K562 (cell line): ENCODE data around the gene HOMEZ. TPM values are rescaled to one million over a fixed set of nuclear protein-coding genes. Genes with fewer than 3 reads are reported as not detected.
"Not testable (repeated sequence)": the region's sequence is repeated elsewhere in the genome, so short reads cannot be mapped to it uniquely, and the experiment has no call there.

Experiments used
- ATAC-seq: fragments of 200-7000 bp; cut with Tn5 transposase; 3 replicates; pipeline ENCODE4 v1.9.1; 2020; ENCODE audit warnings: moderate library complexity
- BruUV-seq: library from RNA; stranded (reverse); fragments of 400-500 nt; replicated peaks from 2 replicates; lab custom pipeline; 2021; lab: Mats Ljungman, UMichigan
- CTCF ChIA-PET: fragments of 300-600 bp; formaldehyde crosslinking; extraction: SDS; loops from one replicate; lab custom pipeline; 2021; ENCODE audit warnings: low intra/inter-chr PET ratio; lab: Yijun Ruan, JAX
- POLR2A ChIA-PET: fragments of 300-600, 350-650 bp; sonication (Branson Sonifier 250); formaldehyde crosslinking; extraction: SDS; loops from one replicate; lab custom pipeline; 2021; ENCODE audit warnings: antibody characterized with exemption, inconsistent platforms; lab: Yijun Ruan, JAX
- DNase-seq, 4 experiments: peaks; one replicate each; pipeline versions ENCODE4 v3.0.0 to v3.0.0-alpha.2; 2011 to 2018; ENCODE audit warnings: low spot score in 3 of 4, mixed read lengths in 3 of 4; ENCODE audit errors: extremely low read depth in 1 of 4
- FAIRE-seq: peaks from 2 replicates; lab custom pipeline; 2011; peaks lifted over from hg19 to GRCh38; lab: Jason Lieb, UNC
- H2AFZ ChIP-seq: 2 replicates; pipeline ENCODE4 v1.6.0; 2011; ENCODE audit warnings: low read depth, low read length, control low read depth, inconsistent platforms
- H3K27ac ChIP-seq: fragments of 200-600 bp; 3 replicates; pipeline ENCODE4 v1.8.0; 2011; ENCODE audit warnings: low read depth, mild to moderate bottlenecking, control low read depth, inconsistent platforms, low read length, moderate library complexity, mixed read lengths; ENCODE audit errors: extremely low read depth
- H3K27me3 ChIP-seq, 2 experiments: fragments of 300-600 bp in 1 of 2; 2 replicates in 1 of 2; 3 replicates in 1 of 2; pipeline versions ENCODE4 v1.6.0 to v1.8.0; 2011; ENCODE audit warnings: inconsistent platforms in 2 of 2, low read length in 2 of 2, mild to moderate bottlenecking in 1 of 2, mixed read lengths in 1 of 2, moderate library complexity in 1 of 2; ENCODE audit not compliant: control insufficient read depth in 2 of 2, insufficient read depth in 2 of 2
- H3K36me3 ChIP-seq: fragments of 300-600 bp; 3 replicates; pipeline ENCODE4 v1.8.0; 2011; ENCODE audit warnings: mild to moderate bottlenecking, low read length, inconsistent platforms; ENCODE audit not compliant: control insufficient read depth, insufficient read depth
- H3K4me1 ChIP-seq, 2 experiments: fragments of 200-600 bp in 1 of 2; replicated peaks in 1 of 2; 2 replicates in 1 of 2; 3 replicates in 1 of 2; pipeline versions ENCODE4 v1.5.1 to v1.8.0; 2011; ENCODE audit warnings: inconsistent platforms in 2 of 2, low read length in 2 of 2, mild to moderate bottlenecking in 1 of 2, mixed read lengths in 1 of 2, moderate library complexity in 1 of 2; ENCODE audit not compliant: control insufficient read depth in 2 of 2, insufficient read depth in 2 of 2
- H3K4me2 ChIP-seq: 2 replicates; pipeline ENCODE4 v1.6.1; 2011; ENCODE audit warnings: low read length, control low read depth, inconsistent platforms, mixed read lengths; ENCODE audit not compliant: insufficient read depth
- H3K4me3 ChIP-seq: fragments of 200-600 bp; sonication (generic), shearing (Covaris generic); 2 replicates; pipeline ENCODE4 v1.5.1; 2016; ENCODE audit warnings: control low read depth, inconsistent platforms
- H3K79me2 ChIP-seq: fragments of 200-600 bp; 3 replicates; pipeline ENCODE4 v1.8.0; 2011; ENCODE audit warnings: low read length, inconsistent platforms; ENCODE audit not compliant: control insufficient read depth, insufficient read depth
- H3K9ac ChIP-seq, 2 experiments: 2 replicates each; pipeline versions ENCODE4 v1.6.0 to v1.6.1; 2011; ENCODE audit warnings: low read depth in 2 of 2, low read length in 2 of 2, control low read depth in 1 of 2, inconsistent platforms in 1 of 2, mild to moderate bottlenecking in 1 of 2, mixed read lengths in 1 of 2; ENCODE audit not compliant: insufficient read depth in 1 of 2
- H3K9me1 ChIP-seq: one replicate; pipeline ENCODE4 v1.6.0; 2011; ENCODE audit warnings: inconsistent platforms, mild to moderate bottlenecking, low read length, moderate library complexity; ENCODE audit not compliant: control insufficient read depth, insufficient read depth
- H3K9me3 ChIP-seq: replicated peaks from 2 replicates; pipeline ENCODE4 v1.5.1; 2011; ENCODE audit warnings: low read depth, low read length, inconsistent platforms; ENCODE audit not compliant: control insufficient read depth, insufficient read depth
- H4K20me1 ChIP-seq: replicated peaks from 2 replicates; pipeline ENCODE4 v1.6.1; 2011; ENCODE audit warnings: low read length, inconsistent platforms, mixed read lengths; ENCODE audit not compliant: control insufficient read depth, insufficient read depth
- ARID1B ChIP-seq: fragments of 450-650 bp; IDR thresholded peaks from 2 replicates; pipeline ENCODE4 v1.6.1; 2016; ENCODE audit warnings: antibody characterized with exemption, mild to moderate bottlenecking, inconsistent platforms
- ATF1 ChIP-seq, 2 experiments: fragments of 450-650 bp in 1 of 2; IDR thresholded peaks; 2 replicates each; pipeline ENCODE4 v1.6.1; 2016; ENCODE audit warnings: missing compliant biosample characterization in 1 of 2, missing genetic modification characterization in 1 of 2
- BCOR ChIP-seq: fragments of 450-650 bp; IDR thresholded peaks from 2 replicates; pipeline ENCODE4 v1.6.1; 2016
- CBFA2T2 ChIP-seq: fragments of 450-650 bp; conservative IDR thresholded peaks from 2 replicates; pipeline ENCODE4 v1.6.1; 2017; ENCODE audit warnings: mild to moderate bottlenecking
- CBFA2T3 ChIP-seq: fragments of 450-650 bp; IDR thresholded peaks from 2 replicates; pipeline ENCODE4 v1.6.1; 2017
- DACH1 ChIP-seq: fragments of 450-650 bp; IDR thresholded peaks from 2 replicates; pipeline ENCODE4 v1.6.1; 2018; ENCODE audit not compliant: partially characterized antibody
- DPF2 ChIP-seq: fragments of 450-650 bp; IDR thresholded peaks from 2 replicates; pipeline ENCODE4 v1.6.1; 2016
- EP300 ChIP-seq: IDR thresholded peaks from 2 replicates; pipeline ENCODE4 v1.6.1; 2012; ENCODE audit warnings: low read length, improper control_type of control experiment
- FOSL1 ChIP-seq: fragments of 200-800 bp; sonication (Bioruptor generic); conservative IDR thresholded peaks from 2 replicates; pipeline ENCODE4 v1.6.1; 2016; ENCODE audit warnings: missing genetic modification characterization, missing compliant biosample characterization
- FOXM1 ChIP-seq, 2 experiments: fragments of 450-650 bp in 1 of 2; sonication (generic) in 1 of 2; formaldehyde crosslinking in 1 of 2; IDR thresholded peaks; 2 replicates each; pipeline versions ENCODE4 v1.6.1 to v1.9.0; 2017 to 2022; ENCODE audit warnings: low read depth in 2 of 2, mild to moderate bottlenecking in 2 of 2, missing genetic modification reagents in 1 of 2, moderate library complexity in 1 of 2
- HDAC2 ChIP-seq: fragments of 450-650 bp; IDR thresholded peaks from 2 replicates; pipeline ENCODE4 v1.6.1; 2016; ENCODE audit warnings: mild to moderate bottlenecking
- MAFF ChIP-seq: IDR thresholded peaks from 2 replicates; pipeline ENCODE4 v1.6.1; 2012; ENCODE audit warnings: low read length, improper control_type of control experiment
- MAFK ChIP-seq: IDR thresholded peaks from 2 replicates; pipeline ENCODE4 v1.6.1; 2011; ENCODE audit warnings: low read length, improper control_type of control experiment
- NFE2 ChIP-seq: IDR thresholded peaks from 2 replicates; pipeline ENCODE4 v1.6.1; 2014; ENCODE audit warnings: antibody characterized with exemption, low read depth
- NFIC ChIP-seq: fragments of 450-650 bp; IDR thresholded peaks from 2 replicates; pipeline ENCODE4 v1.6.1; 2017; ENCODE audit warnings: mild to moderate bottlenecking, inconsistent platforms
- SMAD4 ChIP-seq: fragments of 250-450 bp; sonication (Bioruptor Pico); conservative IDR thresholded peaks from 2 replicates; pipeline ENCODE4 v1.8.0; 2021; ENCODE audit warnings: inconsistent platforms, mild to moderate bottlenecking, moderate library complexity
- SOX6 ChIP-seq: fragments of 450-650 bp; IDR thresholded peaks from 2 replicates; pipeline ENCODE4 v1.6.1; 2014; ENCODE audit warnings: mild to moderate bottlenecking
- TAL1 ChIP-seq: fragments of 450-650 bp; IDR thresholded peaks from 2 replicates; pipeline ENCODE4 v1.6.1; 2016; ENCODE audit warnings: mild to moderate bottlenecking
- TCF3 ChIP-seq: sonication (generic); formaldehyde crosslinking; IDR thresholded peaks from 2 replicates; pipeline ENCODE4 v1.4.0; 2020; ENCODE audit warnings: mild to moderate bottlenecking, missing genetic modification reagents
- TEAD4 ChIP-seq, 2 experiments: sonication (generic) in 1 of 2; formaldehyde crosslinking in 1 of 2; IDR thresholded peaks; 2 replicates each; pipeline versions ENCODE4 v1.6.1 to v1.8.0; 2012 to 2022; ENCODE audit warnings: borderline replicate concordance in 1 of 2, inconsistent platforms in 1 of 2, low read length in 1 of 2, mild to moderate bottlenecking in 1 of 2, missing genetic modification reagents in 1 of 2
- ZNF316 ChIP-seq: fragments of 450-650 bp; IDR thresholded peaks from 2 replicates; pipeline ENCODE4 v1.6.1; 2016
- ZNF384 ChIP-seq: IDR thresholded peaks from 2 replicates; pipeline ENCODE4 v1.6.1; 2012; ENCODE audit warnings: low read depth, low read length, improper control_type of control experiment
- WGBS: fragments of 100-300 bp; shearing (Covaris generic); methylation state at CpG from one replicate; pipeline ENCODE4 v1.1.6; 2016; ENCODE audit warnings: low coverage, mixed read lengths; ENCODE audit not compliant: insufficient coverage; ENCODE audit errors: missing lambda C conversion rate; 5-methylcytosine and 5-hydroxymethylcytosine counted together
- in situ Hi-C: fragments of 300-500 bp; cut with MboI; formaldehyde crosslinking; loops from 4 replicates; pipeline ENCODE4 v1.15.0; 2018; ENCODE audit warnings: inconsistent platforms, mixed read lengths
- intact Hi-C: fragments of 100-400 bp; cut with micrococcal nuclease; formaldehyde crosslinking; loops from 2 replicates; pipeline ENCODE4 v1.14.2; 2022
- polyA plus RNA-seq, 8 experiments: library from polyadenylated mRNA; depleted of rRNA in 4 of 8; stranded (reverse) in 5 of 8; unstranded in 3 of 8; fragments of >200 nt; fragmentation: Nextera tagmentation in 2 of 8; fragmentation: Illumina TruSeq in 1 of 8; extraction: Ambion mirVana in 2 of 8; extraction: Trizol in 1 of 8; gene quantifications; 2 replicates each; pipeline versions ENCODE4 v1.2.1 to v1.2.3, GENCODE V29; 2011 to 2014; ENCODE audit warnings: inconsistent platforms in 1 of 8, missing spikeins in 1 of 8
- total RNA-seq, 7 experiments: library from RNA; depleted of rRNA in 6 of 7; stranded (reverse); fragments of >200 nt in 6 of 7; fragmentation: Illumina TruSeq in 2 of 7; extraction: Trizol in 2 of 7; gene quantifications; 2 replicates each; pipeline versions ENCODE4 v1.2.1 to v1.2.3, GENCODE V29; 2011 to 2021; ENCODE audit warnings: low replicate concordance in 1 of 7
- TF ChIP-seq, protein P1 (sequence below), 2 experiments: fragments of 450-650 bp in 1 of 2; sonication (generic) in 1 of 2; formaldehyde crosslinking in 1 of 2; IDR thresholded peaks in 1 of 2; conservative IDR thresholded peaks in 1 of 2; 2 replicates each; pipeline versions ENCODE4 v1.6.1 to v1.8.1; 2016 to 2023; ENCODE audit warnings: mild to moderate bottlenecking in 2 of 2, moderate library complexity in 2 of 2, inconsistent platforms in 1 of 2, missing genetic modification reagents in 1 of 2
- TF ChIP-seq, protein P2 (sequence below): sonication (generic); formaldehyde crosslinking; IDR thresholded peaks from 2 replicates; pipeline ENCODE4 v1.8.0; 2022; ENCODE audit warnings: missing genetic modification reagents, mild to moderate bottlenecking, moderate library complexity, borderline replicate concordance

The HOMEZ gene
- total and polyA plus RNA-seq, 9 of the 15 experiments (the other 6 are each of a cell fraction or from before 2014, with no cell fraction given), result 3.0 to 30.2 (median 16.9) TPM

DNA sequence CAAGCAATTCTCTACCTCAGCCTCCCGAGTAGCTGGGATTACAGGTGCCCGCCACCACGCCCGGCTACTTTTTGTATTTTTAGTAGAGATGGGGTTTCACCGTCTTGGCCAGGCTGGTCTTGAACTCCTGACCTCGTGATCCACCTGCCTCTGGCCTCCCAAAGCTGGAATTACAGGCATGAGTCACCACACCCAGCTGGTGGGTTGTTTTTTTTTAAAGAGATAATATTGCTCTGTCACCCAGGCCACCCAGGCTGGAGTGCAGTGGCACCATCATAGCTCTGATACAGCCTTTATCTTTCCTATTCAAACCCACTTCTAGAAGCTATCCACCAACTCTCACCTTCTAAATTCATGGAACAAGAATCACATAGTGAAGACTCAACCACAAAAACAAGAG is 8.0 kb downstream of the HOMEZ start:
- peak; percentile 19 for FAIRE-seq
- H3K4me1 ChIP-seq, result peaks cover 28 to 37% of the 10 kb centered on the region in 2 experiments; a peak in 4 of 5 replicates
- intact Hi-C loops; CTCF ChIA-PET; in situ Hi-C loops; H3K4me2 ChIP-seq; H3K9me1 ChIP-seq; H3K4me3 ChIP-seq; H4K20me1 ChIP-seq; ATAC-seq; H3K9ac ChIP-seq; BruUV-seq; H3K9me3 ChIP-seq; H2AFZ ChIP-seq; H3K27me3 ChIP-seq; TF ChIP-seq ATF1 (CRISPR knock-in tag; IDR thresholded peaks at IDR 0.05); TEAD4 (CRISPR knock-in tag; IDR thresholded peaks at IDR 0.05; ENCODE audit: borderline replicate concordance); FOXM1 (CRISPR knock-in tag; IDR thresholded peaks at IDR 0.05; ENCODE audit: low read depth): not testable (repeated sequence)
- peak in 1 of 4 experiments; percentile 72 for DNase-seq
- WGBS, result 45% methylated on average over 6 of the region's 6 CpGs
- H3K36me3 ChIP-seq, result peaks cover 27% of the 10 kb centered on the region
- peak overlapping the region; percentile 59 for H3K27ac ChIP-seq
- POLR2A ChIA-PET, result interaction anchor here (0.5 to 2.2 kb wide), 6 partner anchors 8 to 164 kb away, joined by 3 to 12 read pairs (median 4); partner anchors contain the start of gene HOMEZ
- peaks cover 29% of the 10 kb centered on the region for H3K79me2 ChIP-seq
- TF ChIP-seq BCOR, result peak; percentile 57; the same call in 1 of the 2 replicates
- 0 out of 2 replicates have a peak, but pooled peaks have one; percentile 32 for TF ChIP-seq ATF1 (tag; IDR thresholded peaks at IDR 0.05)
- TF ChIP-seq MAFK, result 0 out of 2 replicates have a peak, but pooled peaks have one; percentile 8
- peak; percentile 88 for TF ChIP-seq ZNF384
- peak; percentile 90 for TF ChIP-seq FOSL1 (tag)
- peak; percentile 70 for TF ChIP-seq ARID1B
- TF ChIP-seq TEAD4 (IDR thresholded peaks at IDR 0.05; ENCODE audit: low read length), result 0 out of 2 replicates have a peak, but pooled peaks have one; percentile 31
- TF ChIP-seq DPF2, result peak; percentile 77
- TF ChIP-seq MAFF, result peak; percentile 60; the same call in 1 of the 2 replicates
- TF ChIP-seq TAL1, result peak; percentile 25; the same call in 1 of the 2 replicates
- TF ChIP-seq, protein P1, sequence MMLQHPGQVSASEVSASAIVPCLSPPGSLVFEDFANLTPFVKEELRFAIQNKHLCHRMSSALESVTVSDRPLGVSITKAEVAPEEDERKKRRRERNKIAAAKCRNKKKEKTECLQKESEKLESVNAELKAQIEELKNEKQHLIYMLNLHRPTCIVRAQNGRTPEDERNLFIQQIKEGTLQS (IDR thresholded peaks at IDR 0.05), result peak; percentile 89
- TF ChIP-seq, protein P1 (CRISPR knock-in tag; conservative IDR thresholded peaks at IDR 0.05), result peak; percentile 90; the same call in 1 of the 2 replicates
- peak; percentile 83 for TF ChIP-seq DACH1
- TF ChIP-seq EP300, result peak; percentile 26; the same call in 1 of the 2 replicates
- TF ChIP-seq, protein P2, sequence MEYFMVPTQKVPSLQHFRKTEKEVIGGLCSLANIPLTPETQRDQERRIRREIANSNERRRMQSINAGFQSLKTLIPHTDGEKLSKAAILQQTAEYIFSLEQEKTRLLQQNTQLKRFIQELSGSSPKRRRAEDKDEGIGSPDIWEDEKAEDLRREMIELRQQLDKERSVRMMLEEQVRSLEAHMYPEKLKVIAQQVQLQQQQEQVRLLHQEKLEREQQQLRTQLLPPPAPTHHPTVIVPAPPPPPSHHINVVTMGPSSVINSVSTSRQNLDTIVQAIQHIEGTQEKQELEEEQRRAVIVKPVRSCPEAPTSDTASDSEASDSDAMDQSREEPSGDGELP (CRISPR knock-in tag), result peak; percentile 97
- TF ChIP-seq SMAD4 (CRISPR knock-in tag), result 0 out of 2 replicates have a peak, but pooled peaks have one; percentile 24
- TF ChIP-seq NFIC, result 0 out of 2 replicates have a peak, but pooled peaks have one; percentile 16
- peak; percentile 47; the same call in 1 of the 2 replicates for TF ChIP-seq SOX6
- peak; percentile 21; the same call in 1 of the 2 replicates for TF ChIP-seq ZNF316
- peak; percentile 85 for TF ChIP-seq FOXM1 (IDR thresholded peaks at IDR 0.05; ENCODE audit: low read depth)
- peak; percentile 69 for TF ChIP-seq CBFA2T2
- peak; percentile 8; the same call in 1 of the 2 replicates for TF ChIP-seq TCF3
- peak; percentile 78 for TF ChIP-seq CBFA2T3
- peak; percentile 70; the same call in 1 of the 2 replicates for TF ChIP-seq NFE2
- TF ChIP-seq HDAC2, result 0 out of 2 replicates have a peak, but pooled peaks have one; percentile 31
